Daoy (cell line): ENCODE results near the gene GRID1. TPM values are rescaled to one million over a fixed set of nuclear protein-coding genes. Genes with fewer than 3 reads are reported as not detected.
"Not testable (repeated sequence)": the region's sequence is repeated elsewhere in the genome, so short reads cannot be mapped to it uniquely, and the experiment has no call there.

Experiments
- DNase-seq: peaks from one replicate; pipeline ENCODE4 v3.0.0-alpha.2; 2015; ENCODE audit warnings: low read depth
- total RNA-seq: library from RNA; depleted of rRNA; stranded (reverse); fragments of >200 nt; shearing (Covaris generic); gene quantifications from 2 replicates; pipeline ENCODE4 v1.2.3, GENCODE V29; 2014

GRID1 gene
- total RNA-seq, 1 experiment from 2014 or later: not detected

DNA sequence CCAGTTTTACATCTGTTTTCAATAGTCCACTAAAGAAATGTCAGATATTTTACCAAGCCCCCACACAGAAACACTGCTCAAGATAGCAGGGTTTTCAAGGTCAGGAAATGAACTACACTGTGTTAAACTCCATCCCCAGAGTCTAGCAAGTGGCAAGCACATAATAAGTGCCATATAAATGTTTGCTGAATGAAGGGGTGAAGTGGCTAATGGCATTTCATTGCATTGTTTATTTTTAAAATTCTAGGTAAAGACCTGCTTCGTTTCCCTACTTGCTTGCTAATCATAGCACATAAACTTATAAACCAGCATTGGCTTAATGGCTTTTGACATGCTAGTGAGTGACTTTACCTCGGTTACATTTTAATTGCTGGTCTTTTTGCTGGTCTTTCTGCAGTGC, 322.6 kb downstream of the GRID1 start:
- no peak for DNase-seq

DNA sequence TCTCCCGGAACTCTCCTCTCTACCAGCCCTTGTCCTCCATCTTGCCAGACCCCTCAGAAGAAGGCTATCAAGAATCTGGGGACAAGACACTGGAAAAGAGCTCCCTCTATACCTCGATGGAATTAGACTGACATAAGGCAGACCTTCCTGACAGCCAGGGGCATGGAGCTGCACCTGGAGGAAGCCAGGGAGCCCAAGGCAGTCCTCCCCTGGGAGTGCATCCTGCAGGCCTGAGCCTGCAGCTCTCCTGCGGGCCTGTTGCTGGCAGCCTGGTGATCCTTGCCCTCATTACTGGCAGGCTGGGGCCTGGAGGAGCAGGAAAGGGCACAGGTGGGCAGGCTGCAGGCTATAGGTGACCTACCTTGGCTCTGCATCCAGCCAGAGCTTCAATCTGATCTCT, 323.4 kb downstream of the GRID1 start:
- DNase-seq: no peak

DNA sequence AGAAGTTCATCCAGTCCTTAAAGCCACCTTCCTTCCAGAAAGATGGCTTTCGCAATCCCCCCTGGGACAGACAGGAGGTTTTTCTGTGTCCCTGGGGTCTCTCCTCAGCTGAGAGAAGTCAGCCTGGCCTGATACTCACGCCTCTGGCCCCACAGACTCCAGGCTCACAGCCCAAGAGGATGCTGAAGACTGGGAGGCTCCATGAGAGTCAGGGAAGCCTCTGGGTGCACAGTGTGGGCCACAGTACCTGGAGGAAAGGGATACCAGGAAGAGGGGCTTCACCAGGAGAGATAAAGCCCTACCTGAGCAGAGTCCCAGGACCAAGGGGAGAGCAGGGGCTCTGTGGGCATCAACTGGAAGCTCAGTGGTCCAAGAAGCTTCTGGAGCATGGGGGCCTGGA, 324.4 kb downstream of the GRID1 start:
- no peak for DNase-seq

DNA sequence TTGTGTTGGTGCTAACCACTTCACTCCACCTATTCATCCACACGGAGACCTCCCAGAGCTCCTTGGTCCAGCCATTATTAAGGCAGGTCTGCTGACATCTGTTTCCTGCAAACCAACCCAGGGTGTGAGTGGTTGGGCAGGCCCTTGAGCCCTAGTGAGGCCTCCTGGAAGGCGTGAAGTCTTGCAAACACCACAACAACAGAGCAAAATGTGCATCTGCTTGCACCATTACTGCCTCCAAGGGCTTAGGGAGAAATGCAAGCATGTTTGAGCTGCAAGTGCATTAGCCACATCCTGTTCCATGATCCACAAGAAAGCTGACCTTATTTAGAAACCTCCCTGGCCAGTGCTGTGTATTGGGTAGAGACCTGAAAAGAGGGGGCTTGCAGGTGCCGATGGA, 325.5 kb downstream of the GRID1 start:
- DNase-seq: no peak

DNA sequence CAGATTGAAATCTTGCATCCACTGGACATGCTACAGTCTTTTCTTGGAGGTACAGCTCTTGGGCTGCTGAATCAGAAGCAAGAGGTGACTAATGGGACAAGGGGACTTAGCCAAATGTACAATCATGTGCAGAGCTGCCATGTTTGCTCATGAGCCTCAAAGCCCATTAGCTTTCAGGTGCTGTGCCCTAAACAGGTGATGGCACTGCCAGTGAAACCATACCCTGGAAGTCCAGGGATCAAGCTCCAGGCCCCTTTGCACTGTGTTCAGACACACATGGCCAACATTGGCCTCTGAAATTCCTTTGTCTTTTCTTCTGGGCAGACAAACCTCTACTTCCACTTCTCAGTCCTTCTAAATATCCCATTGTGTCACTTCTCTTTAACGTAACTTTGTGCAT, 328.2 kb downstream of the GRID1 start:
- no peak for DNase-seq

DNA sequence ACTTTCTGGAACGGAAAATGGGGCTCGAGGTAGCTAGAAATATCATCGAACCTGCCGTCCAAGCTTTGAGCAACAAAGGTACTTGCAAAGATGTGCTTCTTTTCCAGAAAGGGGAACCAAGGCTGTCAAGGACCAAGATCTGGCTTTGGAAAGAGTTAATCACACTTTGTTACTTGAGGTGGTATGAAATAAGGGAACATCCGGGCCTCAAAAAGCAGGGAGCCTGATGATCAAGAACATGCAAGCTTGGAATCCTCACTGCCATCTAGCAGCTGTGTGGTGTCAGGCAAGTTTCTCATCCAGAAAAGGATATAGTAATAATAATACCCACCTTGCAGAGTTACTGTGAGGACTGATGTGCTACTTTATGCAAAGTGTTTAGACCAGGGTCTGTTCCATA, 329.5 kb downstream of the GRID1 start:
- DNase-seq: no peak

DNA sequence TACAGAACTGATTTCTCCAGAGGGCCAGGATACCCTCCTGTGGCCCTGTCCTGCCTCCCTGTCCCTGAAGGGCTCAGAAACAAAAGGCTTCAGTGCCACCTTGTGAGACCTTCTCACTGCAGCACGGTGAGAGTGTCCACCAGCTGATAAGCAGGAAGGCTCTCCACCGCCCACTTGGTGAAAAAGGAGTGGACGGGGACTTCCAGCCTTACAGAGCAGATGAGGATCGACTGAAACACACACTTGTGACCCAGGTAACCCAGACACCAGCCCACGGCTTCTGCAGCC, 330.1 kb downstream of the GRID1 start:
- no peak for DNase-seq

DNA sequence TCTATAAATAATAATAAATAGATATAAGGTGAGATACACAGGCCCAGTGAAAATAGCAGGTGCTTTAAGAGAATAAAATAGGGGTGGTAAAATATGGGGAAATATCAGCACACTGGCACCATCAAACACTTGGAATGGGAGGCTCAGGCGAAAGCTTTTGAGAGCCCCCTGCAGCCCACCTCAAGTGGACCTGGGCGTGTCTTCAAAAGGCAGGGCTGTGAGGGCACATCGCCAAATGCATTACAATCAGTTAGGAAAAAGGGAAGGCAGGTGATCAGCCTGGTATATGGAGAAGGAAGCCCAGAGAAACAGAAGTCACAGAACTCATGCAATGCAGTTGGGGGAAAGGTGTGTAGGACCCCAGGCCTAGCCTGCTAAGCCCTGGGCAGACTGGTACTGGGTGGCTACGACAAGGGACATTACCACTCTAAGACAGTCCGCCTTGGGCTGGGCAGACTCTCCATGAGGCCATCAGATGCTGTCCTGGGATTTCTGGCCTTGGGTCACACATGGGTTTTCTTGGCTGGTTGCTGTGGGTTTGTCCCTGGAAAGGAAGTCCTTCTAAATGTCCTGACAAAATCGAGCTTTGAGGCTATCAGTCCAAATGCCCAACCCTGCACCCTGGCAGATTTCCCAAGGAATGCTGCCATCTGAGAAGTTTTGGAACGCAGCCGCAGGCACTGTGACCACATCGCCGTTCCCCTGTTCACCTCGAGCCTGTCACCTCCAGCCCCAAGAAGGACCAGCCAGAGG, 330.6 kb downstream of the GRID1 start:
- no peak for DNase-seq

DNA sequence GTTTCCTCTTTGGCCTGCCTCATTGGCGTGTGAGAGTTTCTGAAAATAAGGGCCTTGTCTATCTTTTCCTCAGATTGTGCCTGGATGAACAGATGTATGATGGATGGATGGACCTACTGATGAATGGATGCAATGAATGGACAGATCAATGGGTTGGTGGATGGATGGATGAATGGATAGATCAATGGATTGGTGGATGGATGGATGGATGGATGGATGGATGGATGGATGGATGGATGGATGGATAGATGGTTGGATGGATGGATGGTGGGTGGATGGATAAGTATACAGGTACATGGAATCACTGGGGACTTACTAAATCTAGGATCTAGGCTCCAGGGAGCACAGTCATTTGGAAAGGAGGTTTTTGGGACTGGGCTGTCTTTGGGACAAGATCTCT, 331.9 kb downstream of the GRID1 start:
- DNase-seq: no peak

DNA sequence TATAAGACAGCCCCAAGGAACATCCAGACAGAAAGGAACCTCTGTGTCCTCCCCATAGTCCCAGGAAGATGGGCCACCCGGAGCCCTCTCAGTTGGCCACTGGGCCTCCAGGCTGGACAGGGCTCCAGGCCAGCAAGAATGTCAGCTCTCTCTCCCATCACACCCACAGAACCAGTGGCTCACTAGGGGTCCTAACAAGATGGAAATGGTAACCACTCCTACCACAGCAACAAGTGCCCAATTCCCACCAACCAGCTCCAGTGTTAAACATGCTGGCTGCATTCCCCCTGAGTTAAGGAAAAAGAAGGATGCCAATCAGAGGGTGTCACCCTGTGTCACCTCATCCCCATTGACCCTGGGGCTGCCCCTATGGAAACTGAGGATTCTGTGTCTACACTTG, 333.0 kb downstream of the GRID1 start:
- DNase-seq: no peak

DNA sequence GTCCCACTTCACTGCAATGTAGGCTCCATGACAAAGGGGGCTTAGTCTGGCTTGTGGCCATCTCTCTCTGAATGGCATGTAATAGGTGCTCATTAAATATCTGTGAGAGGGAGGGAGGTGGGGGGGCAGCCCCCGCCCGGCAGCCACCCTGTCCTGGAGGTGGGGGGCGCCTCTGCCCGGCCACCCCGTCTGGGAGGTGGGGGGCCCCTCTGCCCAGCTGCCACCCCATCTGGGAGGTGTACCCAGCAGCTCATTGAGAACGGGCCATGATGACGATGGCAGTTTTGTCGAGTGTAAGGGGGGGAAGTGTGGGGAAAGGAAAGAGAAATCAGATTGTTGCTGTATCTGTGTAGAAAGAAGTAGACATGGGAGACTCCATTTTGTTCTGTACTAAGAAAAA, 334.5 kb downstream of the GRID1 start:
- not testable (repeated sequence) for DNase-seq

DNA sequence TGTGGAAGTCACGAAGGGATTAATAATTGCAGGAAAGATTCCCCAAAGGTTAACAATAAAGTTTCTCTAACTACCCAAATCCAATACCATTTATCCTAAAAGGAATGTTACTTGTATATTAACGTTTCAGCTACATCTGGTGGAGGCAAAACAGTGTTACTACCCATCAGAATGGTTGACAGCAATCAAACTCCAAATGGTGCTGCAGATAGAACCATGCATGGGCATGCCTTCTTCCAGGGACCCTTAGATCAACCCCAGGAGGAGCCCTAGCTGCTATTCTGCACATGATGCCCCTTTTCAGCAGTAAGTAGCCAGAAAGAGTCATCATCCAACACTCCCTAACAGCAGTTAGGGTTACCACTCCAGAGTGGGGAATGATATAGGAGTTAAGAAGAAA, 336.3 kb downstream of the GRID1 start:
- no peak for DNase-seq

DNA sequence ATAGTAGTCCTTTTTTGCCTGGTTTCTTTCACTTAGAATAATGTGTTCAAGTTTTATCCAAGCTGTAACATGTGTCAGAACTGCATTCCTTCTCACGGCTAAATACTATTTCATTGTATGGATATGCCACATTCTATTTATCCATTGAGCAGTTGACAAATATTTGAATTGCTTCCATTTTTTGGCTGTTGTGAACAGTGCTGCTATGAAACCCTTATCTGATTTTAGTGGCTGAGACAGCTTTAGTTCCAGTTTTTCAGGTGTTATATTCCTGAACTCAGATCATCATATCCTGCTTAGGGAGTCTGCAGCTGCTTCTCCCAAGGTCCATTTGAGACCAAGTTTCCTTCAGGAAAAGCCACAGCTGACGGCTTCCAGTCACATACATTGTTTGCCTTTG, 339.2 kb downstream of the GRID1 start:
- DNase-seq: no peak

DNA sequence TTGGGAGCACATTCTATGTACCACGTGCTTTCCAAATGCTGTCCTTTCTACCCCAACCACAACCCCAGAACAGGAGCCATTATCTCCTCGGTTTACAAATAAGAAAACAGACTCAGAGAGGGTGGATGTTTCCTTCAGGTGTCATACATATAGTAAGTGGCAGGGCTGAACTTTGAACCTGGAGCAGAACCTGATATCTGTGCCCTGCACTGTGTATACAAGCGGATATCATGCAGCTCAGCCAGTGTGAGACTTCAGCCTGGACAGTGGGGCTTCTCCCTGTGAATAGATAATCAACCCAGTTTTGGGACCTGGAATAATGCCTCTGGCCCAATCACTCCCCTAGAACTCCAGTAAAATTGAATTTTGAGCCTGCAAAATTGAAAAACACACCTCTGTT, 341.1 kb downstream of the GRID1 start:
- no peak for DNase-seq

DNA sequence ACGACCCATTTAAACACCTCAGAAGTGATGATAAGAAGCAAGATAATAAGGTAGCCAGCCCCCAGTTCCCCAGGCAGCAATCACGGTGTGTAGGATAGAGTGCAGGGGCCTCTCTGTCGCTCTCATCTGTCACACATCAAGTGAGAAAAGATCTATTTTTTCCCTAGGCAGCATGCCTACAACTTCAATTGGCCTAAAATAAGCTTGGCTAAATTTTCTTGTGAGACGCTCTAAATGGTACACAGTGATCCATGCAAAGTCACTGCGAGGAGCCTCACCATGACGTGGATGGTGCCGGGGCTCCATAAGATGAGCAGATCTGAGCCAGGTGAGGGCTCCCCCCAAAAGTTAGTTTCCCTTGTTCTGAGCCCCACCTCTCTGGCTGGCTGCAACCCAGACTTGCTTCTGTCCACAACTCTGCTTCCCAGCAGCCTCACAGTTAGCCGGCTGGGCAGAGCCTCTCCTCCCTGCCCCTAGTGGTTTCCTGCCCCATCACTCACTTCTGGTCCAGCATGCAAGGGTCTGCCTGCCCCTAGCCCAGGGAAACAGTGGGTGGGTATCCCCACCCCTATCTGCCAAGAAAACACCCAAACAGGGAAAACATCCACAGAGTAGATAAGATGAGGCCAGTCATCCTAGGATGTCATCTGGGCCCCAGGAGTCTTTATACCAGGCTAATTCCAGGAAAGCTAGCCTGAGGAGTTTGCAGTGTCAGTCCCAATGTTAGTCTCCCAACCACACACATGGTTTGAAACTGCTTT, 342.1 kb downstream of the GRID1 start:
- DNase-seq: no peak

DNA sequence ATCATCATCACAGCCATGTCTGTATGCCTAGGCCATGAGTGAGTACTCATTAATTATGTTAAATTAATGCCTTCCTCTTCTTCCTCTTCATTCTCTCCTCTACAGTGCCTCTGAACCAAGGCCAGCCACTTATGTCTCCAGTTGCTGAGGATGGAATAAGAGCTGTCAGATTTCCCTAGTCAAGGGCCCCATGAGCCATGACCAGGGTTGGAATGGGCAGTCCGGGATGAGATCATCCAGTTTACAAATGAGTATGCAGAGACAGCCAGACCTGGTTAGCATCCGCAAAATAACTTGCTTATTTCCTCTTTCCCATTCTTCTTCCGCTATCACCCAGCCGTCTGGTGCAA, 342.7 kb downstream of the GRID1 start:
- no peak for DNase-seq

DNA sequence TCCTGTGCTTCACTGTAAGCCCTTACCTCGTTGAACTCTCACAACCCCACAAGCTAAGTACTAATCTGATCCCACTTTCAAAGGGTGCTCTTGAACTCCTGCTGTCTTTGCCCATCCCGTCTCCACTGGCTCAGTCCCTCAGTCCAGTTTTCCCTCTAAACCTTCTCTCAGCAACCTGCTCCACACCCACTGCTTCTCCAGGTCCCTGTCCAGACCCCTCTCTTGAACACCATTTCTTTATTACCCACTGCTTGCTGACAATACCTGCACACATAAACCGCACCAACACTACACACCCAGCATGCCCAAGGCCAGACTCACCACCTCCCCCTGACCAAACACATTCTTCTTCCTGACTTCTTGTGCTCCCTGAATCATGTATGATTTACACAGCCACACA, 343.3 kb downstream of the GRID1 start:
- no peak for DNase-seq

DNA sequence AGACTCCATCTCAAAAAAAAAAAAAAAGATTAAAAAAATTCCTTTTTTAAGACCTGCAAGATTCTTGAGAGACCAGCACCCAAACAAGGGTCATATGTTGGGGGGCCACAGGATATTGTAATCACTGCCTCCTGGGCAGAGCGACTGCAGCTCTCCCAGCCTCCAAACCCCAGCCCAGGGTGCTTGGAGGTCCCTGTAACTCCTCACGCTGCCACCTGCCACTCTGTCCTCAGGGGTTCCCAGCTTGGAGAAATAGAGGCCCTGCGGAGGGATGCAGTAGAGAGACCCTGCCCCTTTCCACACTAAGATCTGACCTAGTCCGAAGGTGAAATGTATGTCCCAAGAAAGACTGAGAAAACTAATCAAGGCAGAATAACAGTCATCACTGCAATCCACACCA, 343.7 kb downstream of the GRID1 start:
- DNase-seq: no peak

DNA sequence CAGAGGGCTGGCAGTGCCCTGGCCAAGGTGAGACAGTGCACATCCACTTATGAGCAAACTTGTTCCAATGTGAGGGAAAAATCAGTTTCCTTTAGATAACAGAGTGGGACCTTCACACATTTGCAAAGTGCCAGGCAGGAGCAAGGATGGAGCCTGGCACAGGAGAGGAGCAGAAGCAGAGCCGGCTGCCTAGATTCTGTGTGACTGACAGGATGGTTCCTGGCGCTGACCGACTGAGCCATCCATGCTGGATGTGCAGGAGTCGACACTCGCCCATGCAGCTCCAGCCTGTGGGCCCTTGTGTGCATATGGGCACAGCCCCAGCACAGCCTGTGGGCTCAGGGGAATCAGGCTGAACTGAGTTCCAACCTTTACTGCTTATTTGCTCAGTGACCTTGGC, 346.5 kb downstream of the GRID1 start:
- no peak for DNase-seq

DNA sequence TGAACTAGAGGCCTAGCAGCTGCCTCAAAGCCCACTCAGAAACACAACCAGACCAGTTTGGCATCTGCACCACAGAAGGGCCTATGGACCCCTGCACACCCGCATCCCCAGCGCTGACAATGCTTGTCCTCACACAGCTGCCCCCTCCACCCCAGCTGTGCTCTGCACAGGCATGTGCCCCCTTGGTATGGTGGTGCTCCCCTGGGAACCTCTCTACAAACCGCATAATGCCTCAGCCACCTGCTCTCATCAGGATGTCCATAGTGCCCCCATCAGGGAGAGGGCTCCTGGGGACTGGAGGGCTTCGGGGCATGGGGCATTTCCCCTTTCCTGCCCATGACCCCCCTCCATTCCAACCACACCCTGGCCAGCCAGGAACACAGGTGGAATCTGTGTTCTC, 347.5 kb downstream of the GRID1 start:
- DNase-seq: no peak

DNA sequence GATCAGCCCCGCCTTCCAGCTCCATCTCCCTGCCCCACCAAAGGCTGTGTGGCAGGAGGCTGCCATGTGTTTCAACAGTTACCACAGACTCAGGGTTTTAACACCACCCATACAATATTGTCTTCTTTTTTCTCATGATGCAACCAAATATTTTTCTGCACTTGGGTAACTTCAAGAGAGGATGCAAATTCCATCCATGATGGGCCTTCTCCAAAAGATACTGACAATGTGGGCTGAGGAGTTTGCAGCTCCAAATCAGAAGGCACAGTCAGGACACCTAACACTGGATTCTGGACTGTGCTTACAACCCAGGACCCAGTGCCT, 347.9 kb downstream of the GRID1 start:
- no peak for DNase-seq

DNA sequence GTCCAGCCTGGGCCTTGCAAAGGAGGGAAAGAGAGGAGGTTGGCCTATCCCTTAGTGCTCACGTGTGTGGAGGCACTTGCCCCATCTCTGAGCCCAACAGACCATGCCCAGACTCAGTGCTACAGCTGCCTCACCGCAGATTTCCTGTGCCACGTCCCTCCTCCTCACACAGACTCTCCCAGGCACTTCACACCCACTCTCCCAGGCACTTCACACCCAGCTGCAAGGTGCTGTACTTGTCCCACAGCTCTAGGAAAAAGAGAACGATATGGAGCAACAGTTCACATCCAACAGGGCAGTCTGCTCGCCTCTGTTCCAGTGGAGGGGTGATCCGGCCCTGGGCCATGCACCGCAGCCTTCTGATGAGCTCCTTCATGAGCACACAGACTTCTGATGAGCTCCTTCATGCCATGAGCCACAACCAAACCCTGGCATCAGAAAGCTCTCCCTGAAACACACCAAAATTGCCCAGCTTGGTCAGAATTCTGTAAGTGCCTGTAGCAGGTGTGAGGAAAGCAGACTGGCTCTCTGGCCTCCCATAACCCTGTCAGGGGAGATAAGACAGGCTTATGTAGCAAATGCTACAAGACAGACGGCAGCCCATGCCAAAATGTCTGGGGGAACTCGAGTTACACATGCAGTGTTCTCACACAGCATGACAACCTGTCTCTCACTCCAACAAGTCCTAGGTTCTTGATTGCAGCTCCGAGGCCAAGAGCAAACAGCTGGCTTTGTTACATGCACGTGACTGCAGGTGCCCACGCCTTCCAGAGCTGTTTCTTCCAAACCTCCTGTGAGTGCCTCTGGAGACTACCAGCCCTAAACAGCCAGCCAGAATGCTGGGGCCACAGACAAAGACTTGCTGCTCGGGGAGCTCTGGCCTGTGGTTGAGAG, 348.5 kb downstream of the GRID1 start:
- no peak for DNase-seq

DNA sequence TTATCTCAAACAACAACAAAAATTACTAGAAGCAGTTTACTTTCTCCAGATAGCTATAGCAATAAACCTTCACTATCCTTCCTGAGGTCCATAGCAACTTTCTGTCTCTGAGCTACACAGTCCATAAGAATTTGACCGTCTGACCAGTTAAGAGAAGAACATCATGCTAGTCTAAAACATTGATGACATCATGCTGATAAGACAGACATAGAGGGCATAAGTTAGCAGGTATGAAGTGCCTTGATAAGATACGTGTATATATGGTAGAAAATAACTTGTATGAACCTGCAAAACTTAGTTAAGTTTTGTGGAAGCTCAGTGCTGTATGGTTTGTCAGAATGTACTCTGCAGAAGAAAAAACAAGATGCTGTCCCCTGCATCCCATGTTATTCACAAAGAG, 353.0 kb downstream of the GRID1 start:
- no peak for DNase-seq
